ENCODE measurements around the gene FAM187B.

- TF ChIP-seq CTCF (IDR thresholded peaks at IDR 0.05) = no peak
- TF ChIP-seq POLR2A (IDR thresholded peaks at IDR 0.05) = no peak
These were observed 48.7 kb downstream of the FAM187B start for GRCh38 chr19:35179830-35180229.
